ENCODE data around the gene KRTAP3-3.

Gene KRTAP3-3

DNA sequence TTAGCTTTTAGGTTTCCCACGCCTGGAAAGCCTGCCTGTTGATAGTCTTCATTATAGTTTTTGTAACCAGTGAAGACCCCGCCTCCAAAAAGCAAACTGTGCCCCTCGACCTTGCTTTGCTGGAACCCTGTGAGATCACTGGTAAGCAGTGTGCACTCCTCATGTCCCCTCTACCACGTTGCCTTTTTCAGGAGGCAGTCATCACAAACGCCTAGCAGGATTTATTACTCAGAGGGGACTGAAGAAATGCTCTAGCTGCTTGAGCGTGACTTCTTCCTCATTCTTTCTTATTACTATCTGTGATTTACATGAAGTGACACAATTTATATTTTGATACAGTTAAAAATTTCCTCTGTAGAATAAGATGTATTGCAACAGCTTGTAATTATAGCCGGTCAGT, 21.5 kb upstream of the KRTAP3-3 start:
- H3K36me3 ChIP-seq, result no peaks in the 10 kb centered on the region
- H3K9me3 ChIP-seq, result no peaks in the 10 kb centered on the region
- peaks cover 16% of the 10 kb centered on the region for H3K27me3 ChIP-seq
- TF ChIP-seq CTCF (IDR thresholded peaks at IDR 0.05; ENCODE audit: low read depth, low read length), result no peak
- no peaks in the 10 kb centered on the region for H3K4me1 ChIP-seq
- H3K4me3 ChIP-seq (ENCODE audit: low read depth, low read length), result no peak overlapping the region
- DNase-seq, result no peak

- Histone ChIP-seq H3K27me3 (peaks cover 23% of the 10 kb centered on the region), H3K36me3 (no peaks in the 10 kb centered on the region), H3K9me3 (no peaks in the 10 kb centered on the region), H3K4me3 (ENCODE audit: low read depth, low read length) (no peak overlapping the region), H3K4me1 (no peaks in the 10 kb centered on the region)
- TF ChIP-seq CTCF (IDR thresholded peaks at IDR 0.05; ENCODE audit: low read depth, low read length), result no peak
- no peak for DNase-seq
Measured at GRCh38 chr17:41013606-41014005, 19.6 kb upstream of the KRTAP3-3 start.

DNA sequence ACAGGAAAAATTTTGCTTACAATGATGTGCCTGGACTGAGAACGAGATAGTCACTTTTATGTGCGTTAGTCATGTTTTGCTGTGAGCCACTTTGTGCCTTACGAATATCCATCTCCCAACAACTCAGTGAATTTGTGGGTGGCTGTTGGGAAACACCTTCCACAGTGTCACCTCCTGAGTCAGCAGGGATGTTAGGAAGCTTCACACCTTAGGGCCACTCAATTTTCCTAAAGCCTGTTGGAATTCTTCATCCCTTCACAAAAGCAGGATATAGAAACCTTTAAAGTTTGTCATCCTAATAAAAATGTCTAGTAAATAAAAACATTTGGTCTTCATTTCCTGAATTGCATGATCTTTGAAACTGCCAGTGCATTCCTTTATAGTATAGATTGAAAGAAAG, 19.2 kb upstream of the KRTAP3-3 start:
- no peak for TF ChIP-seq CTCF (IDR thresholded peaks at IDR 0.05; ENCODE audit: low read depth, low read length)
- Histone ChIP-seq H3K4me1 (no peaks in the 10 kb centered on the region), H3K36me3 (no peaks in the 10 kb centered on the region), H3K4me3 (ENCODE audit: low read depth, low read length) (no peak overlapping the region), H3K9me3 (no peaks in the 10 kb centered on the region), H3K27me3 (peaks cover 24% of the 10 kb centered on the region)
- no peak for DNase-seq

DNA sequence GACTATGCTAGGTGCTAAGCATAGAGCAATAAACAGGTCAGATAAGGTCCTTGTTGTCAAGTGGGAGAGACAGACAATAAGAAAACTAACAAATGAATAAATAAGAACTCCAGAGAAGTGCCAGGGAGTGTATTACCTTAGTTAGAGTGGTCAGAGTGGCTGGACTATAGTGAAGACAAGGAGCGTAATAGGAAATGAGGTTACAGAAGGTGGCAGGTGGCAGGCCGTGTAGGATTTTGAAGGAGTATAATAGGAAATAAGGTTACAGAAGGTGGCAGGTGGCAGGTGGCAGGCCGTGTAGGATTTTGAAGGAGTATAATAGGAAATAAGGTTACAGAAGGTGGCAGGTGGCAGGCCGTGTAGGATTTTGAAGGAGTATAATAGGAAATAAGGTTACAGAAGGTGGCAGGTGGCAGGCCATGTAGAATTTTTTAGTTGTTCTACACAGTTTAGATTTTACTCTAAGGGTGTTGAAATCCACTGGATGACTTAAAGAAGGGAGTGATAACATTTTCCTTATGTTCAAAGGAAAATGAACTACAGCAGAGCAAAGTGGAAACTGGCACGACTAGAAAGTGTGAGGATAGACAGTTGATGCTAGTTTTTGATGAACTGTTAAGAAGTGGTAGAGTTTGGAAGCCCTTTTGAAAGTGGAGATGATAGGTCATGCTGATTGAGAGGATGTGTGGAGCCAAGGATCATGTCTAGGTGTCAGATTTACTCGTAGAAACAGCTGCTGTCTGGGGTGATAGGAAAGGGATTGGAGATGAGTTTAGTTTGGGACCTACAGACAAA, 18.6 kb upstream of the KRTAP3-3 start:
- no peak for DNase-seq
- Histone ChIP-seq H3K36me3 (no peaks in the 10 kb centered on the region), H3K4me1 (no peaks in the 10 kb centered on the region), H3K27me3 (peaks cover 24% of the 10 kb centered on the region), H3K4me3 (ENCODE audit: low read depth, low read length) (no peak overlapping the region), H3K9me3 (no peaks in the 10 kb centered on the region)
- TF ChIP-seq CTCF (IDR thresholded peaks at IDR 0.05; ENCODE audit: low read depth, low read length), result no peak

GRCh38 chr17:41010441-41010840, 16.5 kb upstream of the KRTAP3-3 start:
- H3K36me3 ChIP-seq, result no peaks in the 10 kb centered on the region
- no peaks in the 10 kb centered on the region for H3K9me3 ChIP-seq
- H3K4me3 ChIP-seq (ENCODE audit: low read depth, low read length), result no peak overlapping the region
- no peak for TF ChIP-seq CTCF (IDR thresholded peaks at IDR 0.05; ENCODE audit: low read depth, low read length)
- no peak for DNase-seq
- peaks cover 11% of the 10 kb centered on the region for H3K27me3 ChIP-seq
- no peaks in the 10 kb centered on the region for H3K4me1 ChIP-seq

- Histone ChIP-seq H3K9me3 (no peaks in the 10 kb centered on the region), H3K36me3 (no peaks in the 10 kb centered on the region), H3K4me3 (ENCODE audit: low read depth, low read length) (no peak overlapping the region), H3K27me3 (peaks cover 9% of the 10 kb centered on the region), H3K4me1 (no peaks in the 10 kb centered on the region)
- no peak for TF ChIP-seq CTCF (IDR thresholded peaks at IDR 0.05; ENCODE audit: low read depth, low read length)
- no peak for DNase-seq
Measured at GRCh38 chr17:41009936-41010335, 16.0 kb upstream of the KRTAP3-3 start.
